Hepatocyte (in vitro differentiated cells): Measurements from ENCODE around the gene RBM33. TPM values are rescaled to one million over a fixed set of nuclear protein-coding genes. Genes with fewer than 3 reads are reported as not detected.

Experiments
- DNase-seq: peaks from one replicate; pipeline ENCODE4 v3.0.0-alpha.2; 2016; ENCODE audit warnings: low spot score
- H2AFZ ChIP-seq: fragments of 200-600 bp; sonication (generic); 2 replicates; pipeline ENCODE4 v1.6.0; 2016; ENCODE audit warnings: antibody characterized with exemption, mild to moderate bottlenecking
- H3K27ac ChIP-seq: fragments of 200-600 bp; sonication (generic); 2 replicates; pipeline ENCODE4 v1.5.1; 2016; ENCODE audit warnings: mild to moderate bottlenecking
- H3K27me3 ChIP-seq: fragments of 200-600 bp; sonication (generic); 2 replicates; pipeline ENCODE4 v1.6.1; 2016
- H3K36me3 ChIP-seq: fragments of 200-600 bp; sonication (generic); replicated peaks from 2 replicates; pipeline ENCODE4 v1.5.1; 2016; ENCODE audit warnings: low read depth; ENCODE audit not compliant: insufficient read depth
- H3K4me1 ChIP-seq: fragments of 200-600 bp; sonication (generic); 2 replicates; pipeline ENCODE4 v1.5.1; 2016; ENCODE audit warnings: mild to moderate bottlenecking, moderate library complexity; ENCODE audit not compliant: insufficient read depth
- H3K4me2 ChIP-seq: fragments of 200-600 bp; sonication (generic); 2 replicates; pipeline ENCODE4 v1.6.0; 2016
- H3K4me3 ChIP-seq: fragments of 200-600 bp; sonication (generic); 2 replicates; pipeline ENCODE4 v1.5.1; 2016; ENCODE audit warnings: mild to moderate bottlenecking
- H3K79me2 ChIP-seq: fragments of 200-600 bp; sonication (generic); 2 replicates; pipeline ENCODE4 v1.6.0; 2017; ENCODE audit warnings: mild to moderate bottlenecking
- H3K9me2 ChIP-seq: fragments of 200-600 bp; sonication (generic); replicated peaks from 2 replicates; pipeline ENCODE4 v1.6.0; 2017; ENCODE audit warnings: mild to moderate bottlenecking; ENCODE audit not compliant: insufficient read depth
- H3K9me3 ChIP-seq: fragments of 200-600 bp; sonication (generic); 2 replicates; pipeline ENCODE4 v1.5.1; 2016; ENCODE audit warnings: low read depth, mild to moderate bottlenecking
- H4K20me1 ChIP-seq: fragments of 200-600 bp; sonication (generic); 2 replicates; pipeline ENCODE4 v1.6.0; 2016; ENCODE audit warnings: mild to moderate bottlenecking; ENCODE audit not compliant: insufficient read depth, poor library complexity, severe bottlenecking
- EZH2 ChIP-seq: fragments of 200-600 bp; sonication (generic); IDR thresholded peaks from 2 replicates; pipeline ENCODE4 v1.6.1; 2016; ENCODE audit warnings: antibody characterized with exemption, mild to moderate bottlenecking, borderline replicate concordance
- EZH2phosphoT487 ChIP-seq: fragments of 200-600 bp; sonication (generic); IDR thresholded peaks from one replicate; pipeline ENCODE4 v1.6.1; 2018; ENCODE audit warnings: antibody characterized with exemption, mild to moderate bottlenecking, low read depth, moderate library complexity; ENCODE audit not compliant: unreplicated experiment, severe bottlenecking
- WGBS: methylation state at CpG from one replicate; pipeline ENCODE4 v1.1.6; 2016; ENCODE audit warnings: low lambda C conversion rate; ENCODE audit errors: missing lambda C conversion rate; 5-methylcytosine and 5-hydroxymethylcytosine counted together
- polyA plus RNA-seq: library from polyadenylated mRNA; unstranded; fragments of >200 nt; fragmentation: Nextera tagmentation; extraction: Ambion mirVana; gene quantifications from 2 replicates; pipeline ENCODE4 v1.2.1, GENCODE V29; 2016
- total RNA-seq: library from RNA; depleted of rRNA; stranded (reverse); fragments of >200 nt; gene quantifications from 2 replicates; pipeline ENCODE4 v1.2.3, GENCODE V29; 2014
- TF ChIP-seq, protein P1 (sequence below): fragments of 200-600 bp; sonication (generic); IDR thresholded peaks from 2 replicates; pipeline ENCODE4 v1.5.1; 2016; ENCODE audit warnings: antibody characterized with exemption, mild to moderate bottlenecking; ENCODE audit not compliant: poor library complexity

Gene RBM33
- total and polyA plus RNA-seq, 2 experiments from 2014 or later: 24.8 to 40.8 TPM

DNA sequence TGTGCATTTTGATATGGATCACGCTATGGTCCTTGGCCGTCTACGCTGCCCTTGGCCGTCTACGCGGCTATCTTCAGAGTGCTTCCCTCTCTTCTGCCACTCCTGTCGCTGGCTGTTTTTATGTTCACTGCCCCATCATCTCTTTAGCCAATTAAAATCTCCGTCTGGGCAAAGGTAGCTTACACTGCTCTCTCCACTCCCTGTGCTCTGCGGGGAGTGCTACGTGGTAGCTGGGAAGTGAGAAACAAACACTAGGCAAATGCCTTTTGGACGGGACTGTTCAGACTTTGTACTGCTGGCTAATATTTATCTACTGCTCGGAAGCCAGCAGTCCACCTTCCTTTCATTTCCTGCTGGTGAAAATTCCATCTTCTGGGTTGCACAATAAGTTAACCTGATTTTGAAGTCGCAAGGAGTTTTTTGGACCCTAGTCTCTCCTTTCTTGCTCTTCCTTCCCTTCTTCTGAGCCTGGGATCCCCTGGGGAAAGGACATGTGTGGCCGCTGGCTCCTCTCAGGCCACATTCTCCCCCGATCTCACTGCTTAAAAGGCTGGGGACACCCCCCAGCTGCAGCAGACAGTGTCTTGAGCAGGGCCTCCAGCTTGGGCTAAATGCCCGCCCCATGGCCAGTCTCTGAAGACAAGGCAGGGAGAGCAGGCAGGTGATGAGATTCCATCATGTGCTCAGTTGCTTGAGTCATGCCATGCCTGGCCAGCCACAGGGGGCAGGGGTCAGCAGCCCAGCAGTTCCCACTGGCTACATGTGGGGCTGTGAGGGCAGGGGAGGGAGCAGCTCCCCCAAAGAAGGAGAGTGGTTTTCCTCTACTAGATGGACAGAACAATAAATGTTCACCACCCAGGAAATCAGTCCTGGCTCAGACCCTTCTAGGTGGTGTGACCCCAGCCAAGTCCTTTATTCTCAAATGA lies 25.5 kb upstream of the RBM33 start:
- H3K36me3 ChIP-seq: no peaks in the 10 kb centered on the region
- H3K4me1 ChIP-seq: peaks cover 9% of the 10 kb centered on the region
- peak; percentile 84 for DNase-seq
- H3K9me2 ChIP-seq: no peaks in the 10 kb centered on the region
- no peaks in the 10 kb centered on the region for H3K27me3 ChIP-seq
- TF ChIP-seq EZH2phosphoT487: no peak
- TF ChIP-seq EZH2: no peak
- TF ChIP-seq, protein P1, sequence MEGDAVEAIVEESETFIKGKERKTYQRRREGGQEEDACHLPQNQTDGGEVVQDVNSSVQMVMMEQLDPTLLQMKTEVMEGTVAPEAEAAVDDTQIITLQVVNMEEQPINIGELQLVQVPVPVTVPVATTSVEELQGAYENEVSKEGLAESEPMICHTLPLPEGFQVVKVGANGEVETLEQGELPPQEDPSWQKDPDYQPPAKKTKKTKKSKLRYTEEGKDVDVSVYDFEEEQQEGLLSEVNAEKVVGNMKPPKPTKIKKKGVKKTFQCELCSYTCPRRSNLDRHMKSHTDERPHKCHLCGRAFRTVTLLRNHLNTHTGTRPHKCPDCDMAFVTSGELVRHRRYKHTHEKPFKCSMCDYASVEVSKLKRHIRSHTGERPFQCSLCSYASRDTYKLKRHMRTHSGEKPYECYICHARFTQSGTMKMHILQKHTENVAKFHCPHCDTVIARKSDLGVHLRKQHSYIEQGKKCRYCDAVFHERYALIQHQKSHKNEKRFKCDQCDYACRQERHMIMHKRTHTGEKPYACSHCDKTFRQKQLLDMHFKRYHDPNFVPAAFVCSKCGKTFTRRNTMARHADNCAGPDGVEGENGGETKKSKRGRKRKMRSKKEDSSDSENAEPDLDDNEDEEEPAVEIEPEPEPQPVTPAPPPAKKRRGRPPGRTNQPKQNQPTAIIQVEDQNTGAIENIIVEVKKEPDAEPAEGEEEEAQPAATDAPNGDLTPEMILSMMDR: no peak
- H3K4me3 ChIP-seq: no peak overlapping the region
- H3K4me2 ChIP-seq: peak overlapping the region; percentile 59
- WGBS: 53% methylated on average over 16 of the region's 16 CpGs
- no peaks in the 10 kb centered on the region for H3K9me3 ChIP-seq
- H2AFZ ChIP-seq: no peak overlapping the region
- H4K20me1 ChIP-seq: no peaks in the 10 kb centered on the region
- no peaks in the 10 kb centered on the region for H3K79me2 ChIP-seq
- H3K27ac ChIP-seq: peak overlapping the region; percentile 97

- H3K4me2 ChIP-seq: peak overlapping the region; percentile 51
- H2AFZ ChIP-seq: no peak overlapping the region
- no peak for DNase-seq
- H3K79me2 ChIP-seq: no peaks in the 10 kb centered on the region
- H3K27ac ChIP-seq: peak overlapping the region; percentile 97
- WGBS: 93% methylated on average over 7 of the region's 7 CpGs
- H3K4me1 ChIP-seq: peaks cover 9% of the 10 kb centered on the region
- no peaks in the 10 kb centered on the region for H3K9me2 ChIP-seq
- no peaks in the 10 kb centered on the region for H3K36me3 ChIP-seq
- no peaks in the 10 kb centered on the region for H3K9me3 ChIP-seq
- TF ChIP-seq EZH2phosphoT487 (no peak), EZH2 (no peak)
- TF ChIP-seq, protein P1: no peak
- no peak overlapping the region for H3K4me3 ChIP-seq
- H3K27me3 ChIP-seq: no peaks in the 10 kb centered on the region
- H4K20me1 ChIP-seq: no peaks in the 10 kb centered on the region
Observed at GRCh38 chr7:155619634-155620271, 24.7 kb upstream of the RBM33 start.

- H3K27ac ChIP-seq: peak overlapping the region; percentile 97
- H3K9me3 ChIP-seq: no peaks in the 10 kb centered on the region
- H3K4me1 ChIP-seq: peaks cover 9% of the 10 kb centered on the region
- TF ChIP-seq EZH2phosphoT487 (no peak), EZH2 (no peak)
- TF ChIP-seq, protein P1: no peak
- WGBS: 72% methylated on average over 6 of the region's 6 CpGs
- H4K20me1 ChIP-seq: no peaks in the 10 kb centered on the region
- no peaks in the 10 kb centered on the region for H3K27me3 ChIP-seq
- no peaks in the 10 kb centered on the region for H3K9me2 ChIP-seq
- no peak overlapping the region for H3K4me3 ChIP-seq
- no peak for DNase-seq
- H3K4me2 ChIP-seq: no peak overlapping the region
- H3K36me3 ChIP-seq: no peaks in the 10 kb centered on the region
- H3K79me2 ChIP-seq: no peaks in the 10 kb centered on the region
- H2AFZ ChIP-seq: no peak overlapping the region
Observed at GRCh38 chr7:155620497-155620896, 24.0 kb upstream of the RBM33 start.
